SIG-M5 (cell line): ENCODE results near the gene ZC3H8.
"Not testable (repeated sequence)": the region's sequence is repeated elsewhere in the genome, so short reads cannot be mapped to it uniquely, and the experiment has no call there.

ENCODE experiments used
- DNase-seq: peaks from one replicate; lab custom pipeline; 2025; lab: John Stamatoyannopoulos, UW

The ZC3H8 gene

GRCh38 chr2:112254466-112255240 is at the start of gene ZC3H8:
Gene ZC3H8, minus strand, starts transcription at chr2:112255042. Its CDS starts 61 bp downstream, at chr2:112254981.
- peak; percentile 56 for DNase-seq

DNA sequence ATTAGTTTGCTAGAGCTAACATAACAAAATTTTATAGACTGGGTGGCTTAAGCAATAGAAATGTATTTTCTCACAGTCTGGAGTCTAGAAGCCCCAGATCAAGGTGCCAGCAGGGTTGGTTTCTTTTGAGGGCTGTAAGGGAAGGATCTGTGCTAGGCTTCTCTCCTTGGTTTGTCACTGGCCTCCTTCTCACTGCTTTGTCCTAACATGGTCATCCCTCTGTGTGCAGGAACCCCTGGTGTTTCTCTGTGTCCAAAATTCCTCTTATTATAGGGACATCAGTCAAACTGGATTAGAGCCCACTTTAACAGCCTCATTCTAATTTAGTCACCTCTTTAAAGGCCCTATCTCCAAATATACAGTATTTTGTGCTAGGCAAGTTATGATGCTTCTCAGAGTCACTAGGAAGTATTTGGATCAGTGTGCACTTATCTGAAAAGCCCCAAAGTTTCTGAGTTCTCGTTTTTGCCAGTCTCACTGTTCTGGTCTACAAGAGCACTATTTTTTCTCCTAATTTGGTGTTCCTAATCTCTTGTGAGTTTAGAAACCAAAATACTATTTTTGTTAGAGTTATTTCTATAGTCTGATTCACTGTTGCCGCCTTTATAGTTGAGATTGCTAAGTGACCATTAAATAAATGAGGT is 49.6 kb upstream of the ZC3H8 start:
- DNase-seq = no peak

DNA sequence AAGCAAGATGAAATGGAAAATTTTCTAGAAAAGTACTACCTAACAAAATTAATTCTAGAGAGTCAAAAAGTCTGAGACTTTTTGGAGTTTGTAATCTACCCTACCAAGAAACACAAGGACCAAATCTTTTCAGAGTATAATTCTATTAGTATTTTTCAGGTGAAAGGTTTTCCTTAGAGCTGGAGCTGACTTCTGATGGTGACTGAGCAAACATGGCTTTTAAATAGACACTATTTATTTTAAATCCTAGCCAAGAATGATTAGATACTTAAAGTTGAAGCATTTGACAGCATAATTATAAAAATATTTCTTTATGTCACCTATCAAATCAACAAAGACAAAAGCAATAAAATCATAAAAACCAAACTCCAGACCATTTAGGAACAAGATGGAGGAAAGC is 47.1 kb upstream of the ZC3H8 start:
- no peak for DNase-seq

DNA sequence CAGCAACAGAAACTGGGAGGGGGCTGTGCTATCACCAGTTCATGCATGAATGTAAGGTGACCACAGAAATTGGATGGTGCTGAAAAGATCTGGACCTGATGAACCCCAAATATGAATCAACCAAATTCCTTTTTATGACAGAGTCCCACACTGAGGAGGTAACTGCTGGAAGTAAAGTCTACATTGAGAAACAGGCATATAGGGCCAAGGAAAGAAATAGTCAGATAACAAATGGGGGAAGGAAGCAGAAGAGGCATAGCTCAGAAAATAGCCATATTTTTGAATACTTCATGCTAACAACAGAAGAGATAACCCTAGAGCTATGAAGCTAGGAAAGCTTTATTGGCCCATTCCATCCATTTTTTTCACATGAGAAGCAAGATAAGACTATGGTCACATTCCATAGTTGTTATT is 46.3 kb upstream of the ZC3H8 start:
- no peak for DNase-seq

GRCh38 chr2:112296407-112296806 is 41.6 kb upstream of the ZC3H8 start:
- no peak for DNase-seq

- DNase-seq = no peak
Observed at GRCh38 chr2:112295407-112296078, 40.7 kb upstream of the ZC3H8 start.

DNA sequence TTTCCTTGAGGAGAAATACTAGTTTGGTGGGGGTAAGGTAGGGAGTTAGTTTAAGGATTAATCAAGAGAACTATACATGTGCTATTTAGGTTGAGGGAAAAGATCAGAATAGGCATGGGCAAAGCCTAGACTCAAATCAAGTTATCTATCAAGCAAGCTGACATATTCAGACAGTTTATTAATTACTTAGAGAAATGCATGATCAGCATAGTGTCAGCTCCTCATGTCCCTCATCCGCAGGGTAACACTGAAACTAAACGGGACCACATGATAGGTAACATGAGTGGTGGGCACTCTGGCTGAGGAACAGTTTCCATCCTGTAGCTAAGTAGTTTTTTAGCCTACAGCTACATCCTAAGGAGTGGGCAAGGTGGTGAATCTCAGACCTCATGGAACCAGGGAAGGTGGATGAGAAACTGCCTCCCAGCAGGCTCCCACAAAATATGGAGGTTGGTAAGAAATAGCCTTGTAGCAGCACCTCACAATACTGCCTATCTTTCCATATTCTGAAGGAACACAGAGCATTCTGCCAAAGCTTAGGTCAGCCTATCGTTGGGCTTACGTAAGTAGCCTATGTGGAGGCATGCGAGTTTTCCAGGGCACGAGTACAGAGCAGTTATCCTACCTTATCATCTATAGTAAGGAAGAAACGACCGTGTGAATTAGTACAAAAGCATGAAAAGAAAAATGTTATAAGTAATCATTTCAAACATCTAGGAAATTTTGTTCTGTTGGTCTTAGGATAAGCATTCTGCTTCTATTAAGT is 39.0 kb upstream of the ZC3H8 start:
- no peak for DNase-seq

DNA sequence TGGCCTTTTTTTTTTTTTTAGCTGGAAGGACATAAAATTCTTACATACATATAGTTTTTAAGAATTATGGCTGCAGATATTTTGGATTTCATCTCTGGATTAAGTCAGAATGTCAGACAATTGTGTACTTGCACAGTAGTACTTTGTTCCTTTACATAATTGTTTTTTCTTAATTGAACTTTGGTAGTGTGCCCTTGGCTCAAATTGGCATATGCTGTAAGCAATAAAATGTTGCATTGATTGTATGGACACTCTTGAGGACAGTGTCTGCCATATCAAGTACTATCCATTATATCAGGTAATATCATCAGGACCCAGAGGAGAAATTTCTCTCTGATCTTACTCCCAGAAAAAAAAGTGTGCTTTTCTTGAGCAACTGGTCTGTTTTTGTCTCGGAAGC is 35.8 kb upstream of the ZC3H8 start:
- no peak for DNase-seq

- DNase-seq = no peak
Observed at GRCh38 chr2:112290088-112290487, 35.2 kb upstream of the ZC3H8 start.

- DNase-seq = not testable (repeated sequence)
Observed at GRCh38 chr2:112283535-112283934, 28.7 kb upstream of the ZC3H8 start.

- not testable (repeated sequence) for DNase-seq
Observed at GRCh38 chr2:112282066-112282465, 27.2 kb upstream of the ZC3H8 start.

DNA sequence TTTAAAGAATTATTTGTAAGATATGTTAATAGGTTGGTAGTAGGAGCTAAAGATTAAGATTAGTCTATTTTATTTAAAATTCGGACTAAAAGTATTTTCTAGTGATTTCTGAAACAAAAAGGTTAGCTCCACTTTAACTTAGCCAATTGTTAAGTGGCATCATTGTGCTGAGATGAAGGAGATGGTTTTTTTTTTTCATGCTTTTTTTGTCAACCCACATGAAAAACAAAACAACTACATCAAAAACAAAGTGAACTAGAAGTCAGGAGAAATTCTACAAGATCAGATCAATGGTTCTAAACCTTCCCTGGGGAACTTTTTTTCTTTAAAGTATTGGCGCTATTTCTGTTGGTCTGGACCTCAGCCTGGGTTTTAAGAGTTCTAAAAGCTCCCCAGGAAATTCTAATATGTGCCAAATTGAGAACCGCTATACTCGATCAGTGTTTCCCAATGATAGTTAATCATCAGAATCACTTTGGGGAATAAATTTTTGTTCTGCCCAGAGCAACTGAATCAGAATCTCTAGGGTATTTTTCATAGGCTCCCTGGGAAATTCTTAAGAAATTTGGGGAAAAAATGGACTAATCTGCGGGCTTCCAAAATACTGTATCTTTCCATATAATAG is 22.9 kb upstream of the ZC3H8 start:
- DNase-seq = no peak

DNA sequence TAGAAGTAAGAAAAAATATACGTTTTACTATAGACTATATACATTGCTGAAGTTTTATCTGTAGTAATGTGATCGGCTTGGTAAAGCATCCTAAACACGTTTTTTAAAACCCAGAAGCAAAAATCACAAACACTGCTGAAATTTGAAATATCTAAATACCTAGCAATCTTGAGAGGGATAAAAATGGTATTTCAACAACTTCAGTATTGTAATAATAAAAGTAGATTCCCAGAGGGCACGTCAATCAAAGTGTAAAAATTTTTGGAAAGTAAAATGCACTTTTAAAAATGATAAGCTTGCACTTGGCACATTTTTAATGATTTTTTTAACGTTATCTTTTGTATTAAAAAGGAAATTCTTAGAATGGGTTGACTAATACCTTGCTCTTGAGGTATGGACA is 22.1 kb upstream of the ZC3H8 start:
- no peak for DNase-seq

DNA sequence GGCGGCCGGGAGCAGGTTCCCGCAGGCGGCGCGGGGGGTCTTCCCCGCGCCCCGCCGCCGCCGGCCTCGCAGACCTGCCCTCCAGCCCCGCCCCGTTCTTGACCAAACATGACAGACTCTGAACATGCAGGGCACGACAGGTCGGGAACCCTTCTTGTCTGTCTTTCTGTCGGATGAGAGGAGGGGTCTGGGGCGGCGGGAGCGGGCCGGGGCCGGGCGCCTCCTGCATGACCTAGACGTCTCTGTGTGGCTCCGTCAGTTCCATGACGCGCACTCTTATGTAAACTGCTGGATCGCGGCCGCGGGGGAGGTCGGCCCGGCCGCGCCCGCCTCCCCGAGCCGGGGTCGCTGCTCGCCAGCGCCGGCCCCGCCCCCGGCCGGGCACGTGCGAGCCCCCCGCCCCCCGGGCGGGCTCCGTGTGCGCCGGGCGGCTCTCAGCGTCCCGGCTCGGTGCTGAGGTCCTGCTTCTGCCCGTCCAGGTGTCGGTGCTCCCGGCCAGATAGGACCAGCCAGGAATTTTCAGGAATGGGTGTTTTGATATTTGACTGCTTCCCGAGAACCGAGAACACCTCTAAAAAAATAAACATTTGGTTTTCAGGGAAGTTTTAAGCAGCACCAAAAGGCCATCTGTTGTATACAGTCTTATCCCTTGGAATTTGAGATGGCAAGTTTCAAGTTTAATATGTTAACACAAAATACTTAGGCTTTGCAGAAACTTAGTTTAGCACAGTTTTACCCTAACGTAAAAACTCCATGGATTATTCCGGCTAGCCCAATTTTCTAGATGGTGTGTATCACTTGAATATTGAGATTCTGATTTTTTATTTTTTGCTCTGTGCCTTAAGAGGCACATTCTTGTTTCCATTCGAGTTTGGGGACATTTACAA is 21.3 kb upstream of the ZC3H8 start:
- peak; percentile 36 for DNase-seq

- DNase-seq = peak; percentile 71
Observed at GRCh38 chr2:112275311-112275886, 20.6 kb upstream of the ZC3H8 start, which contains the start of gene ZC3H6. Gene ZC3H6, plus strand, starts transcription at chr2:112275597. Its CDS starts 398 bp downstream, at chr2:112275995.

- DNase-seq = no peak
Observed at GRCh38 chr2:112273349-112273748, 18.5 kb upstream of the ZC3H8 start.

DNA sequence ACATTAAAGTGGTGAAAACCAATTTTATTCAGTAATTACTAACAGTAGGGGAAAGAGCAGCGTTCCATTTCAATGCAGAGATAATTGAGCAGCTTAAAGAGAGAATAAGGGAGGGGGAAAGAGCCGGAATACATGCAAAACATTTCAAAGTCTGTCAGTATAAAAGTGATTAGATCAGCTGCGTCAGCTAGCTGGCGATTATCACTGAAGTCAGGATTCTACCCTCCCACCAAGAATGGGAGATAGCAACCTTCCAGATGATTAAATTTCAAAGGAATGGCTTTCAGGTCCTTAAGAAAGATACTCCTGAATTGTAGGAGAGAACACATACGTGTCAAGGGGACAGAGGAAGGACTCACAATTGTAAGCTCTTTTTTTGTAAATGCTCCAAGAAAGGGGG is 17.8 kb upstream of the ZC3H8 start:
- DNase-seq = no peak

DNA sequence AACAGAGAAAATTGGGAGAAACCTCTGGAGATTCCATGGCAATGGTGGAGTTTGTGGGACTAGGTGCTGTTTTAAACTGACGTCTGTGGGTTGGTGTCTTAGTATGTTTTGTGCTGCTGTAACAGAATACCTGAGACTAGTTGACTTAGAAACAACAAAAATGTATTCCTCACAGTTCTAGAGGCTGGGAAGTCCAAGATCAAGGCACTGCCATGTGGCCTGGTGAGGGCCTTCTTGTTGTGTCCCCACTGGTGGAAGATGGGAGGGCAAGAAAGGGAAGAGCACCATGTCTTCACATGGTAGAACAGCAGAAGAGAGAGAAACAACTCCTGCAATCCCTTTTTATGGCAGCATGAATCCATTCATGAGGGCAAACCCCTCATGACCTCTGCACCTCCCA is 13.7 kb upstream of the ZC3H8 start:
- DNase-seq = no peak

DNA sequence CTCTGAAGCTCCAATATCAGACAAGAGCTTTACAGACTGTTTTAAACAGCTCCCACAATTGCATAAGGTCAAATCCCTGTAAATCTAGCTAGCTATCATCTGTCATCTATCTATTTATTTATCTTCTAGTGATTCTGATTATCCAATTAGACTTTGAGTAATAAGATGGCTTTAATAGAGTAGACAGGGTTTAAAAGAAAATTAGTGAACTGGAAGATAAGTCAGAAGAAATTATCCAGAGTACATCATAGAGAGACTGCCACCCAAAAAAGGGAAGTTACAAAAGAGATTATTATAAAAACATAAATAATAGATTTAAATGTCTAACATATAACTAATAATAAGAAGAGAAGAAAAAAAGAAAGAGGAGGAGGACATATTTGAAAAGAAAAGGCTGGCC is 8.0 kb upstream of the ZC3H8 start:
- DNase-seq = no peak

GRCh38 chr2:112260295-112260625 is 5.4 kb upstream of the ZC3H8 start:
- no peak for DNase-seq
